ENCODE measurements around the gene CD46. TPM values are rescaled to one million over a fixed set of nuclear protein-coding genes. Genes with fewer than 3 reads are reported as not detected.

Gene CD46
- total and polyA plus RNA-seq, 10 of the 15 experiments (the other 5 are each of a cell fraction or from before 2014, with no cell fraction given): 61.1 to 198 (median 81.4) TPM

DNA sequence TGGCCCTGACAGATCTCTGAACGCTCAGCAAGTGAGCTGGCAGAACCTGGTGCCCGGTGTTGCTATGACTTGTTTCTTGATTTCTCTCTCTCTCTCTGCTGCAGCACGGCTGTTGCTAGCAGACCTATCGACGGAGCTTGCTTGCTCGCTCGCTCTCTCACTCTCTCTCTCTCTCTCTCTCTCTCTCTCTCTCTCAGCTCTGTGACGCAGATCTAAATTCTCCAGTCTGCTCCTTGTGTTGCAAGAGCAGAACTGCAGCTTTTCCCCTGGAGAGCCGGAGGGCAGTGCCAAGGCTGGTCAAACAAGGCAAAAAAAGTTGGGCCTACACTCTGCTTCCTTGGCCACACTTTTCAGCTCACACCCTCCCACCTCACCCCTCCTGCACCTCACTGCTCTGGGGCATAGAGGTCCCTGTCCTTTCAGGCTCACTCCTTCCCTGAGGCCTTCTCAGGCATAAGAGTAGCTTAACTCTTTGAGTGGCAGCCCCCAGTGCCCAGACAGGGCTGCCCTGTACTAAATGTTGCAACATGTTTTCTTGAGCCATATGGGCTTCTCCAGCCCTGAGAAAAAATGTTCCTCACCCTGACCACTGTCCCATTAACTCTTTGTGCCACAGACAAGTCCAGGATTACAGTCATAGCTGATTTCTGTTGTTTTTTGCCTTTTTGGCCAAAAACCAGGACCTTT is 72.2 kb downstream of the CD46 start (continued):
- TF ChIP-seq, protein P1, sequence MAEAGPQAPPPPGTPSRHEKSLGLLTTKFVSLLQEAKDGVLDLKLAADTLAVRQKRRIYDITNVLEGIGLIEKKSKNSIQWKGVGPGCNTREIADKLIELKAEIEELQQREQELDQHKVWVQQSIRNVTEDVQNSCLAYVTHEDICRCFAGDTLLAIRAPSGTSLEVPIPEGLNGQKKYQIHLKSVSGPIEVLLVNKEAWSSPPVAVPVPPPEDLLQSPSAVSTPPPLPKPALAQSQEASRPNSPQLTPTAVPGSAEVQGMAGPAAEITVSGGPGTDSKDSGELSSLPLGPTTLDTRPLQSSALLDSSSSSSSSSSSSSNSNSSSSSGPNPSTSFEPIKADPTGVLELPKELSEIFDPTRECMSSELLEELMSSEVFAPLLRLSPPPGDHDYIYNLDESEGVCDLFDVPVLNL (IDR thresholded peaks at IDR 0.05; ENCODE audit: low read depth, low read length): no peak
- TF ChIP-seq ZZZ3 (IDR thresholded peaks at IDR 0.05; ENCODE audit: control insufficient read depth, insufficient read length, low read depth) (peak; percentile 100), RB1 (IDR thresholded peaks at IDR 0.05; ENCODE audit: borderline replicate concordance) (peak; percentile 21; the same call in 1 of the 2 replicates), BCL11A (IDR thresholded peaks at IDR 0.05; ENCODE audit: low read depth, low read length) (peak; percentile 70), NR2C2 (IDR thresholded peaks at IDR 0.05; ENCODE audit: borderline replicate concordance, control insufficient read depth, insufficient read length, low read depth) (no peak), NFYA (IDR thresholded peaks at IDR 0.05; ENCODE audit: borderline replicate concordance, low read depth, low read length) (no peak), BHLHE40 (IDR thresholded peaks at IDR 0.05; ENCODE audit: borderline replicate concordance in 1 of 2, low read depth in 2 of 2, low read length in 1 of 2) (peak in 1 of 2 experiments; percentile 70; a peak in 2 of 4 replicates), YY1 (IDR thresholded peaks at IDR 0.05; ENCODE audit: low read depth, low read length) (peak; percentile 81), TARDBP (IDR thresholded peaks at IDR 0.05; ENCODE audit: borderline replicate concordance) (peak; percentile 87), PAX8 (IDR thresholded peaks at IDR 0.05) (no peak), SMAD5 (IDR thresholded peaks at IDR 0.05; ENCODE audit: low read depth) (no peak), NFIC (IDR thresholded peaks at IDR 0.05; ENCODE audit: low read depth, low read length) (0 out of 2 replicates have a peak, but pooled peaks have one; percentile 37)
- TF ChIP-seq, protein P2, sequence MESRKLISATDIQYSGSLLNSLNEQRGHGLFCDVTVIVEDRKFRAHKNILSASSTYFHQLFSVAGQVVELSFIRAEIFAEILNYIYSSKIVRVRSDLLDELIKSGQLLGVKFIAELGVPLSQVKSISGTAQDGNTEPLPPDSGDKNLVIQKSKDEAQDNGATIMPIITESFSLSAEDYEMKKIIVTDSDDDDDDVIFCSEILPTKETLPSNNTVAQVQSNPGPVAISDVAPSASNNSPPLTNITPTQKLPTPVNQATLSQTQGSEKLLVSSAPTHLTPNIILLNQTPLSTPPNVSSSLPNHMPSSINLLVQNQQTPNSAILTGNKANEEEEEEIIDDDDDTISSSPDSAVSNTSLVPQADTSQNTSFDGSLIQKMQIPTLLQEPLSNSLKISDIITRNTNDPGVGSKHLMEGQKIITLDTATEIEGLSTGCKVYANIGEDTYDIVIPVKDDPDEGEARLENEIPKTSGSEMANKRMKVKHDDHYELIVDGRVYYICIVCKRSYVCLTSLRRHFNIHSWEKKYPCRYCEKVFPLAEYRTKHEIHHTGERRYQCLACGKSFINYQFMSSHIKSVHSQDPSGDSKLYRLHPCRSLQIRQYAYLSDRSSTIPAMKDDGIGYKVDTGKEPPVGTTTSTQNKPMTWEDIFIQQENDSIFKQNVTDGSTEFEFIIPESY (IDR thresholded peaks at IDR 0.05): no peak
- TF ChIP-seq, protein P3, sequence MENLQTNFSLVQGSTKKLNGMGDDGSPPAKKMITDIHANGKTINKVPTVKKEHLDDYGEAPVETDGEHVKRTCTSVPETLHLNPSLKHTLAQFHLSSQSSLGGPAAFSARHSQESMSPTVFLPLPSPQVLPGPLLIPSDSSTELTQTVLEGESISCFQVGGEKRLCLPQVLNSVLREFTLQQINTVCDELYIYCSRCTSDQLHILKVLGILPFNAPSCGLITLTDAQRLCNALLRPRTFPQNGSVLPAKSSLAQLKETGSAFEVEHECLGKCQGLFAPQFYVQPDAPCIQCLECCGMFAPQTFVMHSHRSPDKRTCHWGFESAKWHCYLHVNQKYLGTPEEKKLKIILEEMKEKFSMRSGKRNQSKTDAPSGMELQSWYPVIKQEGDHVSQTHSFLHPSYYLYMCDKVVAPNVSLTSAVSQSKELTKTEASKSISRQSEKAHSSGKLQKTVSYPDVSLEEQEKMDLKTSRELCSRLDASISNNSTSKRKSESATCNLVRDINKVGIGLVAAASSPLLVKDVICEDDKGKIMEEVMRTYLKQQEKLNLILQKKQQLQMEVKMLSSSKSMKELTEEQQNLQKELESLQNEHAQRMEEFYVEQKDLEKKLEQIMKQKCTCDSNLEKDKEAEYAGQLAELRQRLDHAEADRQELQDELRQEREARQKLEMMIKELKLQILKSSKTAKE (IDR thresholded peaks at IDR 0.05; ENCODE audit: low read depth, poor library complexity, severe bottlenecking): peak; percentile 83
